HG03108 (cell line): ENCODE data around the gene IDS.

ENCODE experiments used
- ATAC-seq: cut with Tn5 transposase; IDR thresholded peaks from one replicate; pipeline ENCODE4 v1.9.1; 2021; ENCODE audit warnings: moderate library complexity; ENCODE audit not compliant: unreplicated experiment

Gene IDS

GRCh38 chrX:149467461-149467860, 37.6 kb downstream of the IDS start:
- ATAC-seq: no peak

DNA sequence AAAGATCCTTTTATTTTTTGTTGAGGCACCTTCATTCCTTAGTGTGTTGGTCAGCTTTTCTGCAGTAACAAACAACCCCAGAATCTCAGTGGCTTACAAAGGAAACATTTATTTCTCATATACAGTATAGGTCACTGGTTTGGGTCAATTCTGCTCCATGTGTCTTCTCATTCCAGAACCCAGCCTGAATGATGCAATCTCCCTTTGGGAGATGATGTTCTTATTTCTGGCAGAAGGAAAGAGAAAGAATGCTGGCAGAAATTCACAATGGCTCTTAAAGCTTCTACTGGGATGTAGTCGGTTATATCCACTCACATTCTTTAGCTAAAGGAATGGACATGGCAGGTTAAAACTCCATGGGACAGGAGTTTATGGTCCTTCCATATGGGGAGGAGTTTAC, 42.3 kb downstream of the IDS start:
- ATAC-seq: no peak

GRCh38 chrX:149461746-149462145, 43.4 kb downstream of the IDS start:
- no peak for ATAC-seq

- no peak for ATAC-seq
Measured at GRCh38 chrX:149458586-149458985, 46.5 kb downstream of the IDS start.

GRCh38 chrX:149456476-149457245, 48.4 kb downstream of the IDS start:
- no peak for ATAC-seq

DNA sequence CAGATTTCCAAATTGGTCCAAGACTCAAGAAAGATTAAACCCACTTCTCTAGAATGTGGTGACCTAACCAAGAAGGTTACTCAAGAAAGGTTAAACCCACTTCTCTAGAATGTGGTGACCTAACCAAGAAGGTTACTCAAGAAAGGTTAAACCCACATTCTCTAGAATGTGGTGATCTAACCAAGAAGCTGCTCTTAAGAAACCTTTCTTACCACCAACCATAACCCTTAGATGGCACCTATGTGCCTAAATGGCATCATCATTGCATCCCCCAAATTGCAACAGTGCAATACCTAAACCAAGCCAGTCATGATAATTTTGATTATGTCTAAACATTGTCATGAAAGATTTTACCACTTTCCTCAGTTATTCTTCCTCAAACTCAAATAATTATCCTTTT, 49.2 kb downstream of the IDS start:
- ATAC-seq: no peak

DNA sequence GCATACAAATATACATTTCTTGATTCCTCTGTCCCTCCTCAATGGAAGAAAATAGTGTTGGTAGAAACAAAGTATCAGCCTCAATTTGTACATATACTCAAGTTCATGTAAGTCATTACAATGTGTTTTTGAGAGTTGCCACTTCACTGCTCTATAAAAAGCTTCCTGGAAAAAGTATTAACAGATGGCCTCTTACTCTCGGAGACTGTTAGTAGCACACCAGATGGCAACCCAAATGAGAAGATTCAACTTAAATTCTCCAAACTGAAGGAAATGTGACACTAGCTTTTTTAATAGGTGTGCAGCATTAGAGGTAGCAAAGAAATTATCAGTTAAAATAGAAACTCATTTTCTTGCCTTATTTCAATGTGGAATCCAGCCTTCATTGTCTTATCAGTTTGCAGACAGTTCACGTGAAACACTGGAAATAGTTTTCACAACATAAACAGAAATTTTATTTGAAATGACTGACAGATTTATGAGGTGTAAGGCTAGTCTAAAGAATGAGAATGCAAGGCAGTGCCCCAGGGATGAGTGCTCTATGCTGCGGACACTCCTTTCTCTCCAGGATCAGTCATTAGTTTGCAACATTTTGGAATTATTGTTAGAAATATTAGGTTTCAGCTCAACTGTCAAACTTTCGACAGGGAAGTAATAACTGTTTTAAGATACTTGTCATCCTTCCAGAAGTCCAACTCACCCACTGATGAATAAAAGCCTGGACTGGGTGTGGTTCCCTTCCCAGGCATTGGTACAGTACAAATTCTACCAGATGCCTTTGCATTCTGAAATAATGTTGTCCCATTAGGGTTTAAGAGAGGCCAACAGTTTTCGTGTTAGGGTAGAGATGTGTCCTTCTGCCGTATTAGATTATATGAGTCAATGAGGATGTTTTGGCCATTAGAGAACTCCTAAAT, 50.9 kb downstream of the IDS start:
- no peak for ATAC-seq

DNA sequence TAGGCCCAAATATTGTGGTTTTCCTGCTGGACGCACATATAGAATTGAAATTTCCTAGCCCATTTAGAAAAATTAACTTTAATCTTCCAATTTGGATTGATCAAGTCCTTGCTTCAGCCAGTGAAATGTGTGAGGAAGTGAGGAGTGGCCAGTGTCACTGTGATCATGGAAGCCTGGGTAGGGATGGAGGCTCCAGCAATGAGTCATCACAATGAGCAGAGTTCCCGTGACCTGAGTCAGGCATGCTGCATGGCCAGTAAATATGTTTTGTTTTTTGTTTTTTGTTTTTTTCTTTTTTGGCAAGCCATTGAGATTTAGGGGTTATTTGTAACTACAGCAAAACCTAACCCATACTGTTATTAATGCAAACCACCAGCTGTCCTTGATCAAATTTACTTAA, 52.1 kb downstream of the IDS start:
- no peak for ATAC-seq

DNA sequence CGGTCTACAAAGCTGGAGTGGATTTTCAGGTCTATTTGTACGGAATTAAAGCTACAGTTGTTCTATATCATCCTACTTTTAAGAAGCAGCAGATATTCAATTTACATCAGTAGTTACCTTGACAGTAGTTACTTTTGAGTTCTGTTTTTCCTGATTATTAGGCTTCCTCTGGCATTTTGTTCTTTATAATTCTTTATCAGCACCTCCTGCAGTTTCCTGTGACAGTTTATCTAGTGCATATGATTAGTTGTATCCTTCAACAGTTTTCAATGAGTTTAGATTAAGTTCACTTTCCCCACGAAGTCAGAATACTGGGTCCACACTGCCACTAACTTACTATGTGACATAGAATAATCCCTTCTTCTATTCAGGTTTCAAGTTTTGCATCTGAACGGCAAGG, 71.7 kb downstream of the IDS start:
- no peak for ATAC-seq

DNA sequence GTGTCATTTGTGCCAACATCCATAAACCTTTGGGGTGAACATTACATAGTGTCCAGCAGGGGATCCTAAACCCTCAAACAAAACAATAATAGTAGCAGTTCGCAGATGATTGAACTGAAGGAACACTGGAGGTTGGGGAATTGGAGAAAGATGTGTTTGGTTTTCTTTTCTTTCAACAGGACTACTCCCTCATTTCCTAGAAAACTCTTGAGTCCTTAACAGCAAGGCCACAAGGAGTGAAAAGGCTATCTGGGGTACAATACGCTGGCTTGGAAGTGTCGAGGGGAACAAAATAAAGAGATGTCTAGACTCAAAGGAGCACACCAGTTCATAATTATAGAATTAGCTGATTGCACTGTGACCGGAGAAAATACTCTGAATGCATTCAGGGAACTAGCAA, 72.1 kb downstream of the IDS start:
- ATAC-seq: no peak
